SU-DHL-6 (cell line): ENCODE results near the gene HTR1D.

Experiments
- CTCF ChIP-seq: fragments of 200-600 bp; sonication (generic); IDR thresholded peaks from one replicate; pipeline ENCODE4 v1.5.1; 2017; ENCODE audit warnings: antibody characterized with exemption, mild to moderate bottlenecking, low read length, moderate library complexity; ENCODE audit not compliant: insufficient read depth, poor library complexity, severe bottlenecking
- EZH2phosphoT487 ChIP-seq: fragments of 200-600 bp; sonication (generic), shearing (Covaris generic); conservative IDR thresholded peaks from 2 replicates; pipeline ENCODE4 v1.6.1; 2018; ENCODE audit warnings: mild to moderate bottlenecking, antibody characterized with exemption, low read length, moderate library complexity, mixed read lengths

GRCh38 chr1:23184212-23184934, 32.9 kb downstream of the HTR1D start:
- TF ChIP-seq CTCF, result peak; percentile 42
- TF ChIP-seq EZH2phosphoT487, result no peak
